IPS-NIHi11 (cell line): ENCODE measurements around the gene AKAP13.
"Not testable (repeated sequence)": the region's sequence is repeated elsewhere in the genome, so short reads cannot be mapped to it uniquely, and the experiment has no call there.

ENCODE experiments used
- DNase-seq: peaks from one replicate; pipeline ENCODE4 v3.0.0; 2012; ENCODE audit warnings: mixed read lengths, low spot score

AKAP13 gene

DNA sequence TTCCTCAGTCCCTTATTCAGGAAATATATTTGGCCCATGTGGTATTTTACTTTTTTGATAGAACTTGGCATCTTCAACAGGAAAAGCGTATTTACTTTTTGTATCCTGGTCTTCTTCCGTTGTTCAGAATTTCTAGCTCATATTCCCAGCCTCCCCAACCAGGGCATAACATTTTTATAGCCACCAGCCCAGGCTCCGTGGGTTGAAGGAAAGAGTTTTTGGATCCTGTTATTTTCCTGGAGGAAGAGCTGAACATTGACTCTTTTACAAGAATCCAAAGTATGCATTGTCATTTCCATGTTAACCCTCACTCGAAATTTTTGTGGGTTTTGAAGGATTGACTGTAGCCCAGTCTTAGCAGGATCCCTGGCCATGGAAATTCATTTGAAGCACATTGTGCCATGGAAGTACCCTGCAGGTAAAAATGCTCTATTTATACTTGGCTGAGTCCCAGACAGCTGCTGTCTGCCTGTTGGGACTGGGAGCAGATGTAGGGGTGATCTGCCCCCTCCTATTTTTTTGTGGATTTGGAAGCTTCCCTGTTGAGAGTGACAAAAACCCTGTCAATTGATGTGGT, 98.8 kb downstream of the AKAP13 start:
- DNase-seq, result no peak

DNA sequence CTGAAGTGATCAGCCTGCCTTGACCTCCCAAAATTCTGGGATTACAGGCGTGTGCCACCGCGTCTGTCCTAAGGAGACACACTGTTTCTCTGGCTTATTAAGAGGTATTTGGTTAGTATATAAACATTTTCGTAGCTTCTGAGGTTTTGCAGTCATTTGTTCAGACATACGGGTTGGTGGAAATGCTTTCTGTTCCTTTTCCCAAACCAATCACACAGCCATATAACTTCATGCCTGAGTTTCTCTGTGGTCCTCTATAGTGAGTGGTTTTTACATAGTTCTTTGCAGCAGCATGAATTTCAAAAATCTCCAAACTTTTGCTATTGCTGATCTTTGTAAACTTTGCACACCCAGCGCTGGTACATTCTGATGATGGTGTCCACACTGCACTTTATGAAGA, 100.5 kb downstream of the AKAP13 start:
- no peak for DNase-seq

GRCh38 chr15:85481543-85481942, 101.1 kb downstream of the AKAP13 start:
- DNase-seq, result not testable (repeated sequence)

GRCh38 chr15:85482894-85483293, 102.5 kb downstream of the AKAP13 start:
- no peak for DNase-seq

- DNase-seq, result not testable (repeated sequence)
Observed at GRCh38 chr15:85483955-85484354, 103.6 kb downstream of the AKAP13 start.

- DNase-seq, result not testable (repeated sequence)
Observed at GRCh38 chr15:85484923-85485322, 104.5 kb downstream of the AKAP13 start.

- DNase-seq, result peak; percentile 86
Observed at GRCh38 chr15:85485956-85486567, 105.7 kb downstream of the AKAP13 start.

- DNase-seq, result not testable (repeated sequence)
Observed at GRCh38 chr15:85487796-85488195, 107.4 kb downstream of the AKAP13 start.

- no peak for DNase-seq
Observed at GRCh38 chr15:85488997-85489396, 108.6 kb downstream of the AKAP13 start.

DNA sequence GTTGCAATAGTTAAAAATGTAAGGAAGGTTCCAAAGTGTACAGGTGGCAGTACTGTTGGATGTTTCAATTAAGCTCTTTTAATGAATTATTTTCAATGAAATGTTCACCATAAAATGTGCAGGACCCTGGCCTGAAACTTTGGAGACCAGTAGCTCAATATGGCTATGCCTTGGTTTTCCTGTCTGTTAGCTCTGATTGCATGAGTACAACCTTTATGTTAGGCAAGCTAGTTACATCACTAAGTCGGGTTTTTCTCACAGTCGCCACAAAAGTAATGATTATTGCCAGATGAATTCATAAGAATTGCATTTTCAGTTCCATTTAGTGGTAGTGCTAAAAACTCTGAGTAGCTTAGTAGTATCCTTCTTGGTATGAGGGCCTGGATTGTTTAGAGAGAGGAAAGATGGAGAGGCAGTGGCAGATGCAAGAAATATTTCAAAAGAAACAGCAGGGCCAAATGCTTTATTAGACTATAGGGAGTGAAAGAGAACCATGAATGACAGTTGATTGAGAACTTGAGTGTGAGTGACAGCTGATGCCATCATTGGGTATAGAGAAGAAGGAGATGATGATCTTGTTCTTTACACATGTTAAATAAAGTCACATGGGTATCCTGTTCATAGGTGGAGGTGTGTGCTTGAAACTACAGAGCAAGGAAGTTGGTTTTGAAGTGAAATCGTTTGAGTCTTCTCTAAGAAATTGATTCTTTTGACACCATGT, 109.5 kb downstream of the AKAP13 start:
- no peak for DNase-seq

GRCh38 chr15:85490856-85491255, 110.5 kb downstream of the AKAP13 start:
- no peak for DNase-seq

- no peak for DNase-seq
Observed at GRCh38 chr15:85491691-85492090, 111.3 kb downstream of the AKAP13 start.

DNA sequence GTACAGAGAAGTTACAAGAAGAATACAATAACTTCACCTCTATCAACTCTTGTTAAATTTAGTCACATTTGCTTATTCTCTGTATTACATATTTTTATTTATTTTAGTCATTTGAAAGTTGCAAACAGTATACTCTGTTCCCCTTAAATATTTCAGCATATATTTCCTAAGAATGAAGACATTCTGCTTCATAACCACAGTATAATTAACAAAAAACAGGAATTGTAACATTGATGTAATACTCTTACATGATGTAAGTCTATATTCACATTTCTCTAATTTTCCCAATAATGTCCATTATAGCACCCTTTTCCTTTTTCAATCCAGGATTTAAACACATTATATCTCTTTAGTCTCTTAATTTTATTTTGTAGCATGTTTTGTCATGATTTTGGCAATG, 112.0 kb downstream of the AKAP13 start:
- no peak for DNase-seq

DNA sequence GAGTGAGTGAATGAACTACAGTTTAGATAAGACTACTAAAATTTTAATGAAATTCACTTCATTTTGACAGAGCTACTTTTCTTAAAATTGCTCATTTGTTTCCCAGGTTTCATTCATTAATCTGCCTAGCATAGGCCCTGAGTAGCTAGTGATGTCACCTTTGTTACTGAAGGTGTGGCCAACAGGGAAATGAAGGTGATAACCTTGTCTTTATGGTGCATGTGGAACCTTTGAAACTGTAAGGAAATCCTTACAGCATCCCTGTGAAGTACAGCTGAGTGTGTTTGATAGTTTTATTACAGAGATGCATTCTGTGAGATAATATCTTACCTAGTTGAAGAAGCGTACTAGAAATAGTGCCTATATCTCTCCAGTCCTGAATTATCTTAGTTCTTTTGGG, 112.9 kb downstream of the AKAP13 start:
- no peak for DNase-seq

GRCh38 chr15:85494048-85494777, 113.8 kb downstream of the AKAP13 start:
- DNase-seq, result peak; percentile 44

DNA sequence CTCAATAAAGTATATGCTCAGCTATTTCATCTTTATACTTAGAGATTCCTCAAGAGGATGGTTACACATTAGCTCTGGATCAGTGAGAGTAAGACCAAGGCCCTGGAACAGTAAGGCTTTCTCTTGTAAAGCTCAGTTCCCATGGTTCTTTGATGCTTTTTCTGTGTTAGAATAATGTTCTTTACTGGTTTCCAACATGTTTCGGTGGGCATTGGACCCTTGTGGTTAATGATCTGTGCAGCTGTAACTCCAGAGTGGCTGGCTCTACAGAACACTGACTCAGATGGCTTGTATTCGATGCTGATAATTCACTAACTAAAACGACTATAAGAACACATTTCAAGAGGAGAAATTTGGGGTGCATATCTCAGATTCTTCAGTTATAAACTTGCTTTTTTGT, 114.7 kb downstream of the AKAP13 start:
- no peak for DNase-seq

DNA sequence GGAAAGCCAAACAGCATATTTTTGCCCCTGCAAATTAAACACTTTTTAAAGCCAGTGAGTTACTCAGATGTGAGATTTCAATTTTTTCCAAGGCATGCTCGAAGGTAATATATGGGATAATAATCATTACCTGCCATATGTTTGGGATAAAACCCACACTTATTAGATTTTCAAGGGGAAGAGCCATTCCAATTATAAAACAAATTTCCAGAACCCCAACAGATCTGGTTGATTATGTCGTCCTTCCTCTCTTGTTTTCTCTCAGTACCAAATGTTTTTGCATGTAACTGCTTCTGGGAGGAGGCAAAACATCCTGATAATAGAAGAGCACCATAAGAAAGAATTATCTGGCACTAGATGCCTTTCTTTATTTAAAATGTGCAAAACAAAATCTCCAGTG, 115.1 kb downstream of the AKAP13 start:
- no peak for DNase-seq

DNA sequence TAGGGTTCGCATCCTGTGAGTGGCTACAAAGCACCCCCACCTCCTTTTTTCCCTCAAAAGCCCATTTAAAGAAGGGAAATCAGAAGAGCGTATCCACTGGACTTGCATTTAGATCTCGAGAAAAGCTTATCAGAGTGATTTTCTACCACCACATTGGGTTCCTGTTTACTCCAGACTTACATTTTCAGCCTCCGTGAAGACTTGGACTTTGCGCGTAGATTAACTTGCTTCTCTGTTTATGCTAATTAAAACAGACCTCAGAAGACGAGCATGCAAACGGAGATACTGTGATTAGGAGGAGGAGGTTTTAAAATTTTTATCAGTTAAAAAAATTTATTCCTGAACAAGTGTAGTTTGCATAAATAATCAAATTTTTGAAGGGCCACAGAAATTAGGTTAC, 115.7 kb downstream of the AKAP13 start:
- DNase-seq, result no peak

DNA sequence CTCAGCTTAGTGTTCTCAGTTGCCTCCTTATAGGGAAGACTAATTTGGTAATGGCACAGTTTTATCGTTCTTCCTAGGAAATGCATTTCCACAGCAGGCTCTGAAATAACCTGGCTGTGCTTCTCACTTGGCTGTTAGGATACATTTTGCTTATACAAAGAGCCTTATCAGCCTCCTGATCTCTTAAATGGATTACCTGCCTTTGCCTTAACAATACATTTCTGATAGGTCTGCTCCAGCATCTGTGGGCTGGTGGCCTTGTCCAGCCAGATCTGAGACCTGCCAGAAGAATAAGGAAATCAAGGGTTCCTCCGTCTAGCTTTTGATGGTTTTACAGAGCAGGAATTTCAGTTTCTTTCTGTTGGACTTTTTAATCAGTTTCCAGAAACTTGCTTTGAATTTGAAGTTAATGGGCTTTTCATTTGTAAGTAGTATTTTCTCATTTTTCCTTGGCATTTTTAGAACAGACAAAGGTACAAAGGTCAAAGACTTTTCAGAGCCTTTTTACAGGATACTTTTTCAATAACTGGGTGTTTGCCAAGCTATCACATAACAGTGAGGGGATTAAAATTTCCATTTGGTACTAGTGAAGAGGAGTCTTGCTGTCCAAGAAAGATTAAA, 116.3 kb downstream of the AKAP13 start:
- DNase-seq, result no peak

GRCh38 chr15:85497172-85497569, 116.8 kb downstream of the AKAP13 start:
- DNase-seq, result no peak

GRCh38 chr15:85498471-85498870, 118.1 kb downstream of the AKAP13 start:
- DNase-seq, result no peak

DNA sequence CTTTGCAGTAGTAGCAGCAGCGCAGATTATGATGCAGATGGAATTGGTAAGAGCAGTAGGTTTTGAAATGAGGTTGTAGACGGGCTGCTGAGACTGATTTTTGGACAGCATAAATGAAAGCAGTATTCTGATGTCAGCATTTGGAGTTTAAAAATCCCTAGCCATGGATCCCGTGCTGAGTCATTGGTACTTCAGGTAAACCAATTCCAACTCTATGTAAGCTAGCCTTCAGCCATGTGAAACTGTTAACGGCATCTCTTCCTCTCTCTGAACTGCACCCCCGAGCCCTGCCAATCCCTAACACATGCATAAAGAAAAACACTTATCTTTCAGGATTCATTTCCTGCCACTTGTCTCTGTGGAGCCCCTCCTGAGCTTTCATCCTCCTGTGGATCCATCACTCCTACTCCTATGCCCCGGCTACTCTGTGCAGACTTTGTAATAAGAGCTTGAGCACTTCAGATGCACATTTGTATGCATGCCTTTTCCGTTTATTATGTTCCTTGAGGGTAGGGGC, 119.0 kb downstream of the AKAP13 start:
- no peak for DNase-seq
